ENCODE data around the gene KDM4B. TPM values are rescaled to one million over a fixed set of nuclear protein-coding genes. Genes with fewer than 3 reads are reported as not detected.

Gene KDM4B
- total and polyA plus RNA-seq, 2 donors (not counting 1 experiment from before 2014, with no cell fraction given), result 75.5 to 205 TPM

DNA sequence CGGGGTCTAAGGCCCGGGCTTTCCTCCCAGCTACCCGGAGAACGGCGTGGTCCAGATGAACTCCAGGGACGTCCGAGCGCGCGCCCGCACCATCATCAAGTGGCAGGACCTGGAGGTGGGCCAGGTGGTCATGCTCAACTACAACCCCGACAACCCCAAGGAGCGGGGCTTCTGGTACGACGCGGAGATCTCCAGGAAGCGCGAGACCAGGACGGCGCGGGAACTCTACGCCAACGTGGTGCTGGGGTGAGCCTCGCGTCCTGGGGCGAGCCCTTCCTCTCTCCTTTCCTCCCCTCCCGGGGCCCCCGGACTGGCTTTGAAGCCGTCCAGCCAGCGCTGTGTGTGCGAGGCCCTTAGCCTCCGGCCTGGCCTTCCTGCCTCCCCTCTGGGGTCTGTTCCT is 36.2 kb upstream of the KDM4B start:
- Histone ChIP-seq H3K4me1 (ENCODE audit: control insufficient read depth in 2 of 2, insufficient read depth in 2 of 2, low read length in 2 of 2) (no peaks in the 10 kb centered on the region), H3K9ac (ENCODE audit: low read length) (no peak overlapping the region), H3K79me2 (ENCODE audit: control insufficient read depth, insufficient read depth, low read length) (peaks cover 8% of the 10 kb centered on the region), H4K20me1 (ENCODE audit: control insufficient read depth, insufficient read depth, low read length, poor library complexity, severe bottlenecking) (no peaks in the 10 kb centered on the region), H3K4me3 (ENCODE audit: control extremely low read depth in 1 of 5, extremely low read depth in 1 of 5, insufficient read depth in 1 of 5, low read depth in 2 of 5, low read length in 4 of 5) (no peak overlapping the region), H3K27me3 (replicated peaks in 1 of 4; ENCODE audit: control extremely low read depth in 1 of 4, control insufficient read depth in 3 of 4, insufficient read depth in 4 of 4, low read length in 3 of 4) (no peaks in the 10 kb centered on the region), H3K36me3 (replicated peaks in 1 of 2; ENCODE audit: control extremely low read depth in 1 of 2, control insufficient read depth in 1 of 2, extremely low read depth in 1 of 2, insufficient read depth in 2 of 2, low read length in 1 of 2) (no peaks in the 10 kb centered on the region), H3K27ac (ENCODE audit: low read length in 2 of 2) (no peak overlapping the region), H3K4me2 (replicated peaks; ENCODE audit: low read depth, low read length, poor library complexity, severe bottlenecking) (no peak overlapping the region), H2AFZ (ENCODE audit: insufficient read depth, low read depth, low read length, poor library complexity, severe bottlenecking) (no peak overlapping the region), H3K9me3 (ENCODE audit: control extremely low read depth in 1 of 3, control insufficient read depth in 2 of 3, insufficient read depth in 1 of 3, low read length in 2 of 3) (peaks cover 0 to 3% (median 0%) of the 10 kb centered on the region in 3 donors)
- WGBS (ENCODE audit: insufficient coverage), result 98% methylated on average over 32 of the region's 32 CpGs
- Mint-ChIP-seq H3K4me3 (no peak overlapping the region), H3K27ac (no peak overlapping the region), H3K9me3 (ENCODE audit: insufficient read depth) (no peaks in the 10 kb centered on the region), H3K27me3 (no peaks in the 10 kb centered on the region), H3K4me1 (peaks cover 7% of the 10 kb centered on the region)
- DNase-seq (no peak), ATAC-seq (ENCODE audit: low read depth) (no peak)
- ChIA-PET CTCF (no interaction called here), POLR2A (no interaction called here)
- intact Hi-C loops (cut with micrococcal nuclease), result no loop called here
- TF ChIP-seq CTCF (IDR thresholded peaks at IDR 0.05), result no peak
- no peak for TF ChIP-seq EZH2 (IDR thresholded peaks at IDR 0.05; ENCODE audit: borderline replicate concordance, insufficient read depth, low read depth, low read length, poor library complexity, severe bottlenecking)

DNA sequence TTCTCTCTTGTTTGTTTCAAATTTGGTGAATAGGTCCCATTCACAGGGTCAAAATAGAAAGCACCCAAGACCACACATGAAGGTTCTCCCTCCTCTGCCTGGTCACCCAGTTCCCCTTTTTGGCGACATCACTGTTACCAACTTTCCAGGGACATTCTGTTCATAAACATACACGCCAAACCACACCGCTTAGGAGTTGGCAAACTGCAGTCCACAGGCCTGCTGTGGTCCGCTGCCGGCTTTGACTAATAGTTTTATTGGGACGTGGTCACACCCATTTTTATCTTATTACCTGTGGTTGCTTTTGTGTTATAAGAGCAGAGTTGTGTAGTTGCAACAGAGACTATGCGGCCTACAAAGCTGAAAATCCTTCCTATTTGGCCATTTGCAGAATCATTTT is 35.4 kb upstream of the KDM4B start:
- Histone ChIP-seq H3K27ac (ENCODE audit: low read length in 2 of 2) (no peak overlapping the region), H3K36me3 (replicated peaks in 1 of 2; ENCODE audit: control extremely low read depth in 1 of 2, control insufficient read depth in 1 of 2, extremely low read depth in 1 of 2, insufficient read depth in 2 of 2, low read length in 1 of 2) (no peaks in the 10 kb centered on the region), H3K4me3 (ENCODE audit: control extremely low read depth in 1 of 5, extremely low read depth in 1 of 5, insufficient read depth in 1 of 5, low read depth in 2 of 5, low read length in 4 of 5) (no peak overlapping the region), H3K9ac (ENCODE audit: low read length) (no peak overlapping the region), H2AFZ (ENCODE audit: insufficient read depth, low read depth, low read length, poor library complexity, severe bottlenecking) (no peak overlapping the region), H3K4me1 (ENCODE audit: control insufficient read depth in 2 of 2, insufficient read depth in 2 of 2, low read length in 2 of 2) (no peaks in the 10 kb centered on the region), H3K9me3 (ENCODE audit: control extremely low read depth in 1 of 3, control insufficient read depth in 2 of 3, insufficient read depth in 1 of 3, low read length in 2 of 3) (peaks cover 0 to 3% (median 0%) of the 10 kb centered on the region in 3 donors), H3K27me3 (replicated peaks in 1 of 4; ENCODE audit: control extremely low read depth in 1 of 4, control insufficient read depth in 3 of 4, insufficient read depth in 4 of 4, low read length in 3 of 4) (no peaks in the 10 kb centered on the region), H3K79me2 (ENCODE audit: control insufficient read depth, insufficient read depth, low read length) (no peaks in the 10 kb centered on the region), H3K4me2 (replicated peaks; ENCODE audit: low read depth, low read length, poor library complexity, severe bottlenecking) (no peak overlapping the region), H4K20me1 (ENCODE audit: control insufficient read depth, insufficient read depth, low read length, poor library complexity, severe bottlenecking) (no peaks in the 10 kb centered on the region)
- H3K27me3 Mint-ChIP-seq, result no peaks in the 10 kb centered on the region
- no peak overlapping the region for H3K4me3 Mint-ChIP-seq
- no peak for DNase-seq
- no peak overlapping the region for H3K27ac Mint-ChIP-seq
- CTCF ChIA-PET, result no interaction called here
- TF ChIP-seq EZH2 (IDR thresholded peaks at IDR 0.05; ENCODE audit: borderline replicate concordance, insufficient read depth, low read depth, low read length, poor library complexity, severe bottlenecking) (no peak), CTCF (IDR thresholded peaks at IDR 0.05) (no peak)
- POLR2A ChIA-PET, result interaction anchor here (0.7 kb wide), 1 partner anchor 63 kb away, joined by 5 read pairs; no protein-coding TSS in a partner anchor
- H3K4me1 Mint-ChIP-seq, result peaks cover 7% of the 10 kb centered on the region
- ATAC-seq (ENCODE audit: low read depth), result no peak
- H3K9me3 Mint-ChIP-seq (ENCODE audit: insufficient read depth), result no peaks in the 10 kb centered on the region
- 57% methylated on average over 1 of the region's 7 CpGs for WGBS (ENCODE audit: insufficient coverage)
- intact Hi-C loops (cut with micrococcal nuclease), result no loop called here

Data from B cell (primary cell).